IMR-90 (cell line): ENCODE results near the gene CBX3. TPM values are rescaled to one million over a fixed set of nuclear protein-coding genes. Genes with fewer than 3 reads are reported as not detected.

ENCODE experiments used
- ATAC-seq: fragments of 200-7000 bp; cut with Tn5 transposase; 2 replicates; pipeline ENCODE4 v1.9.1; 2020; ENCODE audit warnings: low read depth, mild to moderate bottlenecking, moderate library complexity
- BruUV-seq: library from RNA; stranded (reverse); fragments of 400-500 nt; replicated peaks from 2 replicates; lab custom pipeline; 2021; lab: Mats Ljungman, UMichigan
- CTCF ChIA-PET: fragments of 300-600 bp; formaldehyde crosslinking; extraction: SDS; loops from one replicate; lab custom pipeline; 2021; ENCODE audit warnings: antibody characterized with exemption; lab: Yijun Ruan, JAX
- POLR2A ChIA-PET: fragments of 300-600 bp; sonication (Branson Sonifier 250); formaldehyde crosslinking; loops from one replicate; lab custom pipeline; 2022; ENCODE audit warnings: antibody characterized with exemption; ENCODE audit not compliant: unreplicated experiment; lab: Charles Lee
- DNase-seq: peaks from one replicate; pipeline ENCODE4 v3.0.0; 2013
- H2AFZ ChIP-seq: replicated peaks from 2 replicates; pipeline ENCODE3; 2013; ENCODE audit warnings: low read length, mild to moderate bottlenecking; ENCODE audit not compliant: poor library complexity
- H2AK5ac ChIP-seq: 2 replicates; pipeline ENCODE4 v1.6.1; 2013; ENCODE audit warnings: low read depth, low read length, inconsistent platforms
- H2AK9ac ChIP-seq: replicated peaks from 2 replicates; pipeline ENCODE3; 2013; ENCODE audit warnings: mild to moderate bottlenecking, low read depth, low read length, moderate library complexity; ENCODE audit not compliant: poor library complexity
- H2BK120ac ChIP-seq: 2 replicates; pipeline ENCODE4 v1.6.1; 2013; ENCODE audit warnings: low read depth, low read length, inconsistent platforms
- H2BK15ac ChIP-seq: 3 replicates; pipeline ENCODE4 v1.6.1; 2013; ENCODE audit warnings: low read depth, low read length, inconsistent platforms
- H2BK20ac ChIP-seq: 2 replicates; pipeline ENCODE4 v1.6.1; 2013; ENCODE audit warnings: low read depth, mild to moderate bottlenecking, inconsistent platforms, low read length, moderate library complexity
- H2BK5ac ChIP-seq: 2 replicates; pipeline ENCODE4 v1.6.1; 2013; ENCODE audit warnings: mild to moderate bottlenecking, low read depth, low read length, inconsistent platforms; ENCODE audit not compliant: poor library complexity, severe bottlenecking
- H3K14ac ChIP-seq: replicated peaks from 2 replicates; pipeline ENCODE4 v1.6.1; 2013; ENCODE audit warnings: low read depth, low read length, inconsistent platforms
- H3K18ac ChIP-seq: 2 replicates; pipeline ENCODE4 v1.6.1; 2013; ENCODE audit warnings: low read depth, low read length, control low read depth
- H3K23ac ChIP-seq: 2 replicates; pipeline ENCODE4 v1.6.1; 2013; ENCODE audit warnings: low read depth, low read length, inconsistent platforms
- H3K27ac ChIP-seq: 2 replicates; pipeline ENCODE4 v1.5.1; 2013; ENCODE audit warnings: mild to moderate bottlenecking, control low read depth, low read length; ENCODE audit not compliant: insufficient read depth
- H3K27me3 ChIP-seq: 2 replicates; pipeline ENCODE4 v1.6.1; 2013; ENCODE audit warnings: low read length; ENCODE audit not compliant: control insufficient read depth, insufficient read depth
- H3K36me3 ChIP-seq: 2 replicates; pipeline ENCODE4 v1.6.1; 2013; ENCODE audit warnings: low read length, mixed read lengths; ENCODE audit not compliant: control insufficient read depth, insufficient read depth
- H3K4ac ChIP-seq: 2 replicates; pipeline ENCODE4 v1.6.1; 2013; ENCODE audit warnings: low read depth, low read length, inconsistent platforms
- H3K4me1 ChIP-seq: 2 replicates; pipeline ENCODE4 v1.6.1; 2013; ENCODE audit warnings: low read length, mixed read lengths; ENCODE audit not compliant: control insufficient read depth, insufficient read depth
- H3K4me2 ChIP-seq: 2 replicates; pipeline ENCODE4 v1.6.1; 2013; ENCODE audit warnings: low read depth, mild to moderate bottlenecking, control low read depth, low read length, moderate library complexity
- H3K4me3 ChIP-seq: 2 replicates; pipeline ENCODE4 v1.5.1; 2013; ENCODE audit warnings: low read depth, mild to moderate bottlenecking, control low read depth, low read length, moderate library complexity; ENCODE audit not compliant: insufficient read depth
- H3K56ac ChIP-seq: 2 replicates; pipeline ENCODE4 v1.6.1; 2013; ENCODE audit warnings: low read length, inconsistent platforms; ENCODE audit not compliant: insufficient read depth; ENCODE audit errors: extremely low read depth
- H3K79me1 ChIP-seq, 2 experiments: 2 replicates each; pipeline ENCODE4 v1.6.1; 2013; ENCODE audit warnings: low read length in 2 of 2, inconsistent platforms in 1 of 2, low read depth in 1 of 2
- H3K9ac ChIP-seq: 2 replicates; pipeline ENCODE4 v1.6.1; 2013; ENCODE audit warnings: low read depth, low read length, control low read depth
- H3K9me1 ChIP-seq: 2 replicates; pipeline ENCODE4 v1.6.1; 2013; ENCODE audit warnings: low read length, inconsistent platforms; ENCODE audit not compliant: insufficient read depth
- H3K9me3 ChIP-seq: 2 replicates; pipeline ENCODE4 v1.6.1; 2013; ENCODE audit warnings: low read length; ENCODE audit not compliant: control insufficient read depth, insufficient read depth
- H4K20me1 ChIP-seq: 2 replicates; pipeline ENCODE4 v1.6.1; 2013; ENCODE audit warnings: low read length, inconsistent platforms; ENCODE audit not compliant: insufficient read depth
- H4K5ac ChIP-seq: 2 replicates; pipeline ENCODE4 v1.6.1; 2013; ENCODE audit warnings: mild to moderate bottlenecking, low read depth, low read length, control low read depth
- H4K8ac ChIP-seq, 2 experiments: 2 replicates each; pipeline ENCODE4 v1.6.1; 2013; ENCODE audit warnings: low read depth in 2 of 2, low read length in 2 of 2, control low read depth in 1 of 2, inconsistent platforms in 1 of 2
- H4K91ac ChIP-seq: 2 replicates; pipeline ENCODE4 v1.6.1; 2013; ENCODE audit warnings: low read depth, low read length, inconsistent platforms; ENCODE audit not compliant: insufficient read depth
- MAFK ChIP-seq: IDR thresholded peaks from 2 replicates; pipeline ENCODE4 v1.6.1; 2012; ENCODE audit warnings: low read depth, low read length, improper control_type of control experiment
- NFE2L2 ChIP-seq: fragments of 150-350 bp; IDR thresholded peaks from 2 replicates; pipeline ENCODE4 v1.6.1; 2016; ENCODE audit warnings: low read depth, mild to moderate bottlenecking, low read length
- RFX5 ChIP-seq: IDR thresholded peaks from 2 replicates; pipeline ENCODE4 v1.8.0; 2012; ENCODE audit warnings: low read depth, mild to moderate bottlenecking, low read length, moderate library complexity
- SMC3 ChIP-seq: fragments of 150-350 bp; IDR thresholded peaks from 2 replicates; pipeline ENCODE4 v1.6.1; 2016; ENCODE audit warnings: low read depth, mild to moderate bottlenecking, antibody characterized with exemption, low read length, moderate library complexity
- WGBS, 2 experiments: methylation state at CpG; one replicate each; pipeline versions ENCODE4 v1.1.5 to v1.1.7; 2013; ENCODE audit warnings: missing lambda C conversion rate in 2 of 2; ENCODE audit not compliant: insufficient read length in 1 of 2; ENCODE audit errors: extremely low coverage in 2 of 2; 5-methylcytosine and 5-hydroxymethylcytosine counted together
- dilution Hi-C: fragments of 300-500 bp; cut with HindIII; formaldehyde crosslinking; loops from one replicate; pipeline ENCODE4 v1.14.3; 2018; ENCODE audit warnings: low sequenced_read_pairs; ENCODE audit not compliant: unreplicated experiment
- in situ Hi-C: fragments of 300-500 bp; cut with MboI; formaldehyde crosslinking; loops from 3 replicates; pipeline ENCODE4 v1.14.3; 2019; ENCODE audit warnings: low sequenced_read_pairs, inconsistent platforms, mixed read lengths
- intact Hi-C: fragments of 100-400 bp; cut with micrococcal nuclease; formaldehyde crosslinking; loops from 2 replicates; pipeline ENCODE4 v1.10.0; 2022
- polyA plus RNA-seq, 3 experiments: library from polyadenylated mRNA; depleted of rRNA; stranded (reverse); fragments of >200 nt; gene quantifications; 2 replicates each; pipeline ENCODE4 v1.2.3, GENCODE V29; 2012; ENCODE audit warnings: low replicate concordance in 1 of 3
- total RNA-seq: library from RNA; depleted of rRNA; stranded (reverse); fragments of >200 nt; gene quantifications from 2 replicates; pipeline ENCODE4 v1.2.3, GENCODE V29; 2012
- TF ChIP-seq, protein P1 (sequence below): fragments of 150-350 bp; IDR thresholded peaks from 2 replicates; pipeline ENCODE4 v1.6.1; 2017; ENCODE audit warnings: mild to moderate bottlenecking, antibody characterized with exemption, low read length, low read depth

The CBX3 gene
- total and polyA plus RNA-seq, 2 of the 4 experiments (the other 2 are of a cell fraction), result 38.2 to 76.5 TPM

DNA sequence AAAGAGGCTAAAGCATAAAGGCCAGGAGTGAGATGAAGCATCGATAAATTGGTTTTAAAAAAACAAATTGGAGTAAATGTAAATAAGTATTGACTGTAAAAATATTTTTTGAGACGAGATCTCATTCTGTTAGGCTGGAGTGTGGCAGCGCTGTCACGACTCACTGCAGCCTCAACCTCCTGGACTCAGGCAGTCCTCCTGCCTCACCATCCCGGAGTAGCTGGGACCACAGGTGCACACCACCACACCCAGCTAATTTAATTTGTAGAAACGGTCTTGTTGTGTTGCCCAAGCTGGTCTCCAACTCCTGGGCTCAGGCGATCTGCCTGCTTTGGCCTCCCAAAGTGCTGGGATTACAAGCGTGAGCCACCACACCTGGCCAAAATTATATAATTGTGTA is 18.8 kb upstream of the CBX3 start (continued):
- TF ChIP-seq SMC3, result no peak
- TF ChIP-seq, protein P1, sequence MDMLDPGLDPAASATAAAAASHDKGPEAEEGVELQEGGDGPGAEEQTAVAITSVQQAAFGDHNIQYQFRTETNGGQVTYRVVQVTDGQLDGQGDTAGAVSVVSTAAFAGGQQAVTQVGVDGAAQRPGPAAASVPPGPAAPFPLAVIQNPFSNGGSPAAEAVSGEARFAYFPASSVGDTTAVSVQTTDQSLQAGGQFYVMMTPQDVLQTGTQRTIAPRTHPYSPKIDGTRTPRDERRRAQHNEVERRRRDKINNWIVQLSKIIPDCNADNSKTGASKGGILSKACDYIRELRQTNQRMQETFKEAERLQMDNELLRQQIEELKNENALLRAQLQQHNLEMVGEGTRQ, result no peak

DNA sequence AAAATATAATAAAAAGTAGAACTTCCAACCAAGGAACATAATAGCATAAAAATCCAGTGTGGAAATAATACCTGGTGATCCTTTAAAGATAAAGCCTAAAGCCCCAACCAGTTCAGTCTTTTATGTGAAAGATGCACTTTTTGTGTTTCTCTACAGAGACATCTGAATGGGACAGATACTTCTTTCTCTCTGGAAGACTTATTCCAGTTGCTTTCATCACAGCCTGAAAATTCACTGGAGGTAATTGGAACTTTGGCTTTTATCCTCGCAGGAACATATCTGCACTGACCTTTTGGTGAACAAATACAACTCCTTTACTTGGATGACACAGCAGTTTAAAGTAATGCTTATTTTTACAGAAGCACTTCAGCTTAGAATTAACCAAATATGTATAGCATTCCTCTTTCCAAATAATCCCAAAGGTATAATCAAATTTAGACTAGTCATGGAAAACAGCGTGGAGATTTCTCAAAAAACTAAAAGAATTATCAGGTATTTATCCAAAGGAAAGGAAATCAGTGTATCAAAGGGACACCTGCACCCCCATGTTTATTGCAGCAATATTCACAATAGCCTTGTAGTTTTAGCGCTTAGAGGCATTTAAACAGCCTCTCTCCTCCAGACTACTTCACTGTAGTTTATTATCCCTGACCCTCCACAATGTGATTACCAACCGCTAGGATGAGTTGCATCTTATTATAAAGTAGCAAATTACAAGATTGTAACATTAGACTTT is 17.8 kb upstream of the CBX3 start:
- no peak for DNase-seq
- no peak overlapping the region for H3K14ac ChIP-seq
- intact Hi-C loops (loop anchor here (5.0 kb wide), 1 partner anchor 91 kb away; no protein-coding TSS in a partner anchor), dilution Hi-C loops (no loop called here), in situ Hi-C loops (no loop called here)
- no peak overlapping the region for H2AFZ ChIP-seq
- BruUV-seq, result no TSS peak
- H3K4me1 ChIP-seq, result no peaks in the 10 kb centered on the region
- 60% methylated on average over 1 of the region's 4 CpGs; no CpG with 5 or more reads in 1 of the 2 experiments for WGBS, 2 experiments
- H3K23ac ChIP-seq, result no peak overlapping the region
- no peak for TF ChIP-seq RFX5
- TF ChIP-seq MAFK, result 0 out of 2 replicates have a peak, but pooled peaks have one; percentile 20
- peak; percentile 75 for TF ChIP-seq NFE2L2
- TF ChIP-seq, protein P1, result no peak
- H3K9me3 ChIP-seq, result no peaks in the 10 kb centered on the region
- H3K56ac ChIP-seq, result no peak overlapping the region; the same call in 1 of the 2 replicates
- no peaks in the 10 kb centered on the region for H3K27me3 ChIP-seq
- no peak overlapping the region for H2BK15ac ChIP-seq
- peak overlapping the region; percentile 49 for H2BK5ac ChIP-seq
- POLR2A ChIA-PET, result no interaction called here
- no peak overlapping the region for H3K4ac ChIP-seq
- no peak overlapping the region for H3K9ac ChIP-seq
- H2BK120ac ChIP-seq, result no peak overlapping the region
- H2AK9ac ChIP-seq, result no peak overlapping the region
- H4K20me1 ChIP-seq, result peaks cover 38% of the 10 kb centered on the region
- H4K91ac ChIP-seq, result no peak overlapping the region
- H4K5ac ChIP-seq, result no peak overlapping the region
- no peak overlapping the region for H3K4me2 ChIP-seq
- no peak overlapping the region for H2AK5ac ChIP-seq
- H3K27ac ChIP-seq, result no peak overlapping the region
- no peak overlapping the region for H4K8ac ChIP-seq
- ATAC-seq, result no peak
- H3K79me1 ChIP-seq, result peaks cover 13 to 20% of the 10 kb centered on the region in 2 experiments; a peak in 3 of 4 replicates
- no peak overlapping the region for H2BK20ac ChIP-seq
- CTCF ChIA-PET, result interaction anchor here (1.1 kb wide), 1 partner anchor 93 kb away, joined by 5 read pairs; no protein-coding TSS in a partner anchor
- no peaks in the 10 kb centered on the region; the same call in 1 of the 2 replicates for H3K9me1 ChIP-seq
- H3K18ac ChIP-seq, result no peak overlapping the region
- no peak overlapping the region for H3K4me3 ChIP-seq
- peaks cover 10% of the 10 kb centered on the region for H3K36me3 ChIP-seq
